ENCODE results near the gene NT5DC1. TPM values are rescaled to one million over a fixed set of nuclear protein-coding genes. Genes with fewer than 3 reads are reported as not detected.

NT5DC1 gene
- total RNA-seq, 1 donor from 2014 or later, result 16.0 TPM

DNA sequence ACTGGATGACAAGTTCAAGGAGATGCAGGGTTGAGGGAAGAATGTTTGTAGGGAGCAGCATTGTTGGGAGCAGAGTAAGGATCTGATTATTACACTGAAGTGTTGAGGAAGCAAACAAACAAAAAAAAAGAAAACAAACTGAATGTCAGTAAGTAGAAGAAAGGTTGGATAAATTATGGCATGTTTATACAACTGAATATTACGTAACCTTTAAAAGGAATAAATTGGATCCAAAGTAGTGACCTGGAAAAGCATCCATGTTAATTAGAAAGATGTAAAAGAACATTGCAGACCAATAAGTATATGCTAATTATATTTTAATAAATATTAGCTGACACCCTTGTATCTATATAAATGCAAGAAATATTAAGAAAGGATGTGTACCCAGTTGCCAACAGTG lies 191.9 kb downstream of the NT5DC1 start:
- TF ChIP-seq, protein P1, sequence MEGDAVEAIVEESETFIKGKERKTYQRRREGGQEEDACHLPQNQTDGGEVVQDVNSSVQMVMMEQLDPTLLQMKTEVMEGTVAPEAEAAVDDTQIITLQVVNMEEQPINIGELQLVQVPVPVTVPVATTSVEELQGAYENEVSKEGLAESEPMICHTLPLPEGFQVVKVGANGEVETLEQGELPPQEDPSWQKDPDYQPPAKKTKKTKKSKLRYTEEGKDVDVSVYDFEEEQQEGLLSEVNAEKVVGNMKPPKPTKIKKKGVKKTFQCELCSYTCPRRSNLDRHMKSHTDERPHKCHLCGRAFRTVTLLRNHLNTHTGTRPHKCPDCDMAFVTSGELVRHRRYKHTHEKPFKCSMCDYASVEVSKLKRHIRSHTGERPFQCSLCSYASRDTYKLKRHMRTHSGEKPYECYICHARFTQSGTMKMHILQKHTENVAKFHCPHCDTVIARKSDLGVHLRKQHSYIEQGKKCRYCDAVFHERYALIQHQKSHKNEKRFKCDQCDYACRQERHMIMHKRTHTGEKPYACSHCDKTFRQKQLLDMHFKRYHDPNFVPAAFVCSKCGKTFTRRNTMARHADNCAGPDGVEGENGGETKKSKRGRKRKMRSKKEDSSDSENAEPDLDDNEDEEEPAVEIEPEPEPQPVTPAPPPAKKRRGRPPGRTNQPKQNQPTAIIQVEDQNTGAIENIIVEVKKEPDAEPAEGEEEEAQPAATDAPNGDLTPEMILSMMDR (IDR thresholded peaks at IDR 0.05), result no peak
- H3K27me3 Mint-ChIP-seq (ENCODE audit: unreplicated experiment), result no peaks in the 10 kb centered on the region
- H3K27ac Mint-ChIP-seq (ENCODE audit: unreplicated experiment), result no peak overlapping the region
- H3K4me3 Mint-ChIP-seq (ENCODE audit: unreplicated experiment), result no peak overlapping the region
- H3K9me3 Mint-ChIP-seq (ENCODE audit: unreplicated experiment), result peaks cover 4% of the 10 kb centered on the region
- H3K4me1 Mint-ChIP-seq (ENCODE audit: unreplicated experiment), result no peaks in the 10 kb centered on the region
- DNase-seq (ENCODE audit: extremely low spot score, unreplicated experiment), result no peak
- no peaks in the 10 kb centered on the region for H3K36me3 Mint-ChIP-seq (ENCODE audit: unreplicated experiment)

DNA sequence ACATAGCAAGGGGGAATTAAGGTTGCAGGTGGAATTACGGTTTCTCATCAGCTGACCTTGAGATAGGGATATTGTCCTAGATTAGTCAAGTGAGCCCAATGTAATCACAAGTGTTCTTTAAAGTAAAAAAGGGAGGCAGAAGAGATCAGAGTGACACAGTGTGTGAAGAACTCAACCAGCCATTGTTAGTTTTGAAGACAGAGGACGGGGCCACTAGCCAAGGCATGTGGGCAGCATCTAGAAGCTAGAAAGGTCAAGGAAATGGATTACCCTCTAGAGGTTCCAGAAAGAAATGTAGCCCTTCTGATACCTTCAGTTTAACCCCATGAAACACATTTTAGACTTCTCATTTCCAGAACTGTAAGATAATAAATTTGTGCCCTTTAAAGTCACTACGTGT lies 197.6 kb downstream of the NT5DC1 start:
- Mint-ChIP-seq H3K4me1 (ENCODE audit: unreplicated experiment) (peaks cover 20% of the 10 kb centered on the region), H3K36me3 (ENCODE audit: unreplicated experiment) (peaks cover 4% of the 10 kb centered on the region), H3K27me3 (ENCODE audit: unreplicated experiment) (no peaks in the 10 kb centered on the region), H3K27ac (ENCODE audit: unreplicated experiment) (no peak overlapping the region), H3K4me3 (ENCODE audit: unreplicated experiment) (no peak overlapping the region), H3K9me3 (ENCODE audit: unreplicated experiment) (peaks cover 5% of the 10 kb centered on the region)
- TF ChIP-seq, protein P1 (IDR thresholded peaks at IDR 0.05), result no peak
- DNase-seq (ENCODE audit: extremely low spot score, unreplicated experiment), result no peak

GRCh38 chr6:116298973-116299372 lies 198.3 kb downstream of the NT5DC1 start:
- DNase-seq (ENCODE audit: extremely low spot score, unreplicated experiment), result no peak
- Mint-ChIP-seq H3K4me1 (ENCODE audit: unreplicated experiment) (peaks cover 20% of the 10 kb centered on the region), H3K27me3 (ENCODE audit: unreplicated experiment) (no peaks in the 10 kb centered on the region), H3K27ac (ENCODE audit: unreplicated experiment) (no peak overlapping the region), H3K9me3 (ENCODE audit: unreplicated experiment) (peaks cover 5% of the 10 kb centered on the region), H3K36me3 (ENCODE audit: unreplicated experiment) (peaks cover 4% of the 10 kb centered on the region), H3K4me3 (ENCODE audit: unreplicated experiment) (no peak overlapping the region)
- TF ChIP-seq, protein P1 (IDR thresholded peaks at IDR 0.05), result no peak

Other genes with a start within 250 kb of the NT5DC1 start
- 0.03 and 0.05 TPM in 2 replicates for gene FRK, start 40.0 kb upstream of the NT5DC1 start, total RNA-seq
- gene COL10A1, start 25.3 kb downstream of the NT5DC1 start, total RNA-seq, result not detected in 2 replicates
- gene TSPYL4, start 153.2 kb downstream of the NT5DC1 start, total RNA-seq, result 29.6 and 32.6 TPM in 2 replicates
- gene TSPYL1, start 179.1 kb downstream of the NT5DC1 start, total RNA-seq, result 64.9 and 65.3 TPM in 2 replicates